Femur (tissue), 1 donor: ENCODE results near the gene FBLIM1.

Source experiments
- DNase-seq: peaks from one replicate; pipeline ENCODE4 v3.0.0-alpha.2; 2017

The FBLIM1 gene

GRCh38 chr1:15748690-15749398, 9.8 kb upstream of the FBLIM1 start:
- DNase-seq: no peak

- DNase-seq: no peak
Observed at GRCh38 chr1:15749399-15750291, 8.9 kb upstream of the FBLIM1 start.

- DNase-seq: no peak
Observed at GRCh38 chr1:15750924-15751323, 7.7 kb upstream of the FBLIM1 start.

- no peak for DNase-seq
Observed at GRCh38 chr1:15751717-15752116, 6.9 kb upstream of the FBLIM1 start.

GRCh38 chr1:15753776-15754175, 4.8 kb upstream of the FBLIM1 start:
- peak; percentile 18 for DNase-seq

DNA sequence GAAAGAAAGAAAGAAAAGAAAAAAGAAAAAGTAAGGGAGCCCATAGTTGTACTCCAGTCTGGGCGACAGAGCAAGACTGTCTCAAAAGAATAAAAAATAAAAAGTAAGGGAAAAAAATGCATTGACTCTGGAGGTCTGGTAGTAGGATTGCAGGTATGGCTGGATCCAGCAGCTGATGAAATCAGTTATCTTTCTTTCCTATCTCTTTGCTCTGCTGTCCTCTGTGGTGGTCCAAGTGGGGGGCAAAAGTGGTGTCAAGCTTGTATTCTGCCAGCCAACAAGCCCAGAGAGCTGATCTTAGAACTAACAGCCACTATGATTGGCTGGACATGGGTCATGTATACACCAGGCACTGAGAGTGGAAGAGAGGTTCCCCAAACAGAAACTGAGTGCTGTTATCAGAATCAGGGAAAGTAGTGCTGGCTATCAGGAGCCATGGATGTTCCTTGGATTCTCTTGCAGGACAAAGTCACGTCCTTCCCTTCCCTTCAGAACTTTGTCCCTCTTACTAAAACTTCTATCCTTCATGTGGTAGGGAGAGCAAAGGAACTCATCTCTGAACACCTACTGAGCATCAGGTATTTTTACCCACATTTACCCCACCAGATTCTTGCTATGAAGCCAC, 3.5 kb upstream of the FBLIM1 start:
- no peak for DNase-seq

DNA sequence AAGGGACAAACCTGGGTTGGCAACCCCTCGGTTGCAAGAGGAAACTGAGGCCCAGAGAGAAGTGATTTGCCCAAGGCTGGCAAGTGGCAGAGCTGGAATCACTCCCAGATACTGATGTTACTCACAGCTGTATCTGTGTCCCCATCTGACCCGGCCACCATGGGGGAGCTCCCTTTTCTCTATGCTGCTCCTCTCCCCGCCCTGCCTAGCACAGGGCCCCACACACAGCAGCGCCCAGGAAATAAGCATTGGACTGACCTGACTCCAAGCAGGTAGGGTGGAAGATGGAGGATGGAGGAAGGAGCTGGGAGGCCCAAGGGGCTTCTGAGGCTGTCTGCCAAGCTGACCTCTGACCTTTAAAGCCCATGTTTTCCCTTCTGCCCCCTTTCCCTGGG, 3.0 kb upstream of the FBLIM1 start:
- DNase-seq: peak; percentile 28

- peak; percentile 39 for DNase-seq
Observed at GRCh38 chr1:15756143-15757015, 2.2 kb upstream of the FBLIM1 start.

GRCh38 chr1:15757016-15757543, 1.5 kb upstream of the FBLIM1 start:
- DNase-seq: peak; percentile 20

DNA sequence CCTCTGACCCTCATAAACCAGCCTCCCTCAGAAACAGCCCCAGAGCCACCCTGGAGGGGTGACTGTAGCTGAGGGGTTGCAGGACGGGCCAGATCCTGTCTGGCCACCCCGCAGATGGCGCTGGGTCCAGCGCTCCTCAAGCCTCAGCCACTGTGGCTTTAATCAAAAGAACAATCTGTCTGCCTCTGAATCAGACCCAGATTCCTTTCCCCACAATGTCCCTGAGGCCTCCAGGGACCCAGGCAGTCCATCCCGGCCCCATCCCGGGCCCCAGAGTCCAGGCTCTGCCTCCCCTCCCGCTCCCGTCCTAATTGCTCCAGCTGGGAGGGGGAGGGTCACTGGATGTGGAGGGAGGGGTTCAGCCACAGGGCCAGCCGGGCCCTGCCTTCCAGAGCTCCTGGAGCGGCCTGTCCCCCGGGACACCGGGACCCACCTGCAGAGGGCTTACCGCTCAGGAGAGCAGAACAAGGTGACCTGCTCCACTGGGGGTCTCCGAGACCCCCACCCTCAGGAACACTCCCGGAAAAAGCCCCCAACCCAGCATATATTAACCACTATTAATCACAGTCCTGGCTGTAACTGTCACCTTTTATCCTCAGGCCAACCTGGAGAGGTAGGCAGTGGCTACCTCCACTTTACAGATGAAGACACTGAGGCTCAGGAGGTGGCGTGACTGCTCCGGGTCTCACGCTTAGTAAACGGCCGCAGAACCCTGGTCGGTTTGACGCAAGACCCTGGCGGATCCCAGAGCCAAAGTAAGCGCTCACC, 836 bp upstream of the FBLIM1 start:
- DNase-seq: peak; percentile 26

DNA sequence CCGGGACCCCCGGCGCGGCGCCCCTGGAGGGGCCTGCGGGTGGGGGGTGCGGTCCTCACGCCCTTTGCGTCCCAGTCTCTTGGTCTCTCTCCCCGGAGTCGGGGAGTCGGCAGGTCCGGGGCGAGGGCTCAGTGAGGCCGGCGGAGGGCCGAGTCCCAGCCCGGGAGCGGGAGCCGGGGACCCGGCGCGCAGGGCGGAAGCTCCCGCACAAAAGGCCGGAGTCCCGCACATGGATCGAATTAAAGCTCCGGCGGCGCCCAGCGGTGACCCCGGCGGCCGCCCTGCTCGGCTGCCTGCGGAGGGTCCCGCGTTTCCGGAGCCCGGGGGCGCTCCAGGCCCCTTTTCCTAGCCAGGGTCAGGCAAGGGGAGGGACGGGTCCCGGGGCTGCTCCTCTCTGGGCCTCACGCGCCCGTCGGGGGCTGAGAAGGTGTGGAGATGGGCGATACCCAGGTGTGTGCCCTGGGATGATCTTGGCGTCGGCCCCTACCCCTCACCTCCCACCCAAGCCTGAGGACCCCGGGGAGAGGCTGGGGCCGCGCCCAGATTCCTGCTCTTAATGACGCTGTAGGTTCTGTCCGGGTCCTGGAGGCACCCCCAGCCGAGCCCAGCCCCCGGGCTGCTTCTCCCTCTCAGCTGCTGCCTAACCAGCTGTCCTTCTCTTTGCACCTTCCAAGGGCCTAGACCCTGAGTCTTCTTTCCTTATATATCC, 512 bp downstream of the FBLIM1 start:
- DNase-seq: no peak

DNA sequence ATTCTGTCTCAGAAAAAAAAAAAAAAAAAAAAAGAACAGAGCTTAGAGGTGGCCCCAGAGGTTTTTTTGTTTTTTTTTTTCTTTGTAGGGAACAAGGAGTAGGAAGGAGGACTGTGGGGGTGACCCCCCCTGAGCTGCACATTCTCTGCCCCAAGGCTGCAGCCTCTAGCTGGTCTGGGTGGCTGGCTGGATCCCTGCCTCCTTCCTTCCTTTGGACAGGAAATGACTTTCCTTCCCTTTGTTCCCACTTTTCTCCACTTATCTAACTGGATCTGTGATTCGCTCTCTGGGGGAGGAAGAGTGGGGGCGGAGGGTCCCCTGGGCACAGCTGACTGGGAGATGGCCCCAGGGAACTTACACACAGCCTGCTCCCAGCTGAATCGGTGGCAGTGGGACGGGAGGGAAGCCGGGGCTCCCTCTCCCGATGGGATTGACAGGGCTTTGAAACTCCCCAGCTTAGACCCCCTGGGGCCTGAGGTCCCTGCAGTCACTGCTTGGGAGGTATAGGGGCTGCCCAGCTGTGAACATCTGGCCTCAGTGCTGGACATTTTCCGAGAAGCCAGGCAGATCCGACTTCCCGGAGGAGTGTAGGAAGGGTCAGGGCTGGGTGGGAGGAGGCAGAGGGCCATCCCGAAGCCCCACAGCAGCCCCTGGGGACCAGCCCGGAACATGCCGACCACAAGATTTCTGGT, 2.1 kb downstream of the FBLIM1 start:
- peak; percentile 66 for DNase-seq

DNA sequence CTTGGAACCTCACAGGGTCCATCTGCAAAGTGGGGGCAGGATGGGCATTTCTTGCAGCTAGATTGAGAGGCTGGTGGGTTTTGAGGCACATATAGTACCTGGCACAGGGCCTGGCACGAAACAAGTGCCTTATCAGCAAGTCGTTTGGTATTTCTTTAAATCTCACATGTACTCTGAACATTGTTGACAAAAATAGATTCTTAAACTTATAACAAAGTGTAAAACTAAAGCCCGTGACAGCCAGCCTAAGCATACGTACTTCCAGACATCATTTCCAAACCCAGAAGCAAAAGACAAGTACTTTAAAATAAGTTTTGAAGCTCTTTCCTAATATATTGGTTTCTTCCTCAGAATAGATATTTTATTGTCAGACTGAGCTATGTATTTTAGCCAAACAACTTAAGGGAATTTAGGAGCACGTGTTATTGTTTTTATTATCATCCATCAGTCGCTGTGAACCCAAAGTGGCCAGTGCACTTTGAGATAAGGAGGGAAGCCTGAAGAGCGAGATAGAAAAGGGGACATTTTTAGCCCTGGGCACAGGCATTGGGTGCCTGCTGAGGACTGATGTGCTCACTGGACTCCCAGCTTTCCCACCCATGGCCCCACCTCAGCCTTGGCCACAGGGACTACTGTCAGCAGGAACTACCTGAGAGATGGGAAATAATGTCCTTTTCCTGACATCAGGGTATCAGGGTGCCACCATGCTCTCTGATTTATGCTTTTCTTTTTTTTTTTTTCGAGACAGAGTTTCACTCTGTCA, 3.0 kb downstream of the FBLIM1 start:
- DNase-seq: no peak

- no peak for DNase-seq
Observed at GRCh38 chr1:15762546-15762945, 4.0 kb downstream of the FBLIM1 start.

GRCh38 chr1:15764269-15764764, 5.7 kb downstream of the FBLIM1 start:
- DNase-seq: no peak

GRCh38 chr1:15764890-15765289, 6.3 kb downstream of the FBLIM1 start:
- no peak for DNase-seq

GRCh38 chr1:15765495-15766194, 7.0 kb downstream of the FBLIM1 start:
- no peak for DNase-seq

GRCh38 chr1:15767941-15768340, 9.3 kb downstream of the FBLIM1 start:
- DNase-seq: no peak

DNA sequence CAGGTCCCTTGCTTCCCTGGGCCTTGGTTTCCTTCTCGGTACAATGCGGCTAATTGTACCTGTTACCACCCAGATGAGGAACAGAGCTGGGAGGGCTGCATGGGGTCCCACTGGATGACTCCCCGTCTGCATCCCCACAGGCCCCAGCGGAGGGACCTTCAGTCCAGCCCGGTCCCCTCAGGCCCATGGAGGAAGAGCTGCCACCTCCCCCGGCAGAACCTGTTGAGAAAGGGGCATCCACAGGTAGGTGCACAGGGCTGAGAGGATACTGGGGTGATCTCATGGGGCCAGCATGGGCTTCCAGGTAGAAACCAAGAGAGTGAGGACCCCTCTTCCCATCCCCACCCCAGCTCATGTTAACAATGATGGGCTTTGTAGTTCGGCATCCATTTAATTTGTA, 9.8 kb downstream of the FBLIM1 start:
- no peak for DNase-seq
